ENCODE data around the gene DNM3.

Gene DNM3

DNA sequence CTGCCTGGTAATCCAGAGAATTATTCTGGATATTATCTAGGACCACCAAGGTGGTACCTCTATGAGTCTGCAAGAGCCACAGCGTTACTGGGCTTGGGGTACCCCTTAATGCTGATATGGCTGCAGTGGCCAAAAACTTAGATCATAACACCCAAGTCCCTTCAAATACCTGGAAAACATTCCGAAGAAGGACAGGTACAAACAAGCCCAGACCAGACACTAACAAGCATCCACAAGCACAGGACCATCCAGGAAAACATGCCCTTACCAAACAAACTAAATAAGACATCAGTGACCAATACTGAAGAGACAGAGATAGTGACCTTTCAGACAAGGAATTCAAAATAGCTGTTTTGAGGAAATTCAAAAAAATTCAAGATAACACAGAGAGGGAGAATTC, 582.0 kb downstream of the DNM3 start:
- no peak for TF ChIP-seq PPARA (CRISPR knock-in tag; IDR thresholded peaks at IDR 0.05; ENCODE audit: borderline replicate concordance)
- ATAC-seq = no peak

DNA sequence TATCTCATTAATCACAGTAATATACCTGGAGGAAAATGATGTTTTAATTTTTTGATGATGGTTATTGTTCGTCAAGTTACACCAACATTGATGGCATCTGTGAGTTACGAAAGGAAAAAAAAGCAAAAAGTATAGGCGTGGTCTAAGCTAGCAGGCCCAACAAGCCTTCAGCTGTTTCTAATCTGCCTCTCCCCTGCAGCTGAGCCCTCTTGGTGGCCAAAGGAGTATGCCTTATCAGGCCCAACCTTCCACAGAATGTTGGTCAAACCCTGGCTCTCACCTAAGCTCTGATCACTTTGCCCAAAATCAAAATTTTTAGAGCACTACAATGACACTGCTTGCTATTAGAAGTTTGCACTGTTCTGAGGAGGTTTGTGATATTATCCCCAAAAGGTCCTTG, 584.0 kb downstream of the DNM3 start:
- no peak for ATAC-seq
- TF ChIP-seq CSRNP3 (CRISPR knock-in tag; IDR thresholded peaks at IDR 0.05) (no peak), POU6F1 (CRISPR knock-in tag; IDR thresholded peaks at IDR 0.05; ENCODE audit: borderline replicate concordance, low read depth) (no peak), ZFP30 (CRISPR knock-in tag; IDR thresholded peaks at IDR 0.05) (no peak), ZFP3 (CRISPR knock-in tag; IDR thresholded peaks at IDR 0.05) (no peak), GLIS3 (CRISPR knock-in tag; IDR thresholded peaks at IDR 0.05) (no peak), OSR1 (CRISPR knock-in tag; IDR thresholded peaks at IDR 0.05) (no peak), ZC3H10 (CRISPR knock-in tag; IDR thresholded peaks at IDR 0.05) (no peak), ARNTL (CRISPR knock-in tag; IDR thresholded peaks at IDR 0.05; ENCODE audit: borderline replicate concordance, low read depth) (no peak)

DNA sequence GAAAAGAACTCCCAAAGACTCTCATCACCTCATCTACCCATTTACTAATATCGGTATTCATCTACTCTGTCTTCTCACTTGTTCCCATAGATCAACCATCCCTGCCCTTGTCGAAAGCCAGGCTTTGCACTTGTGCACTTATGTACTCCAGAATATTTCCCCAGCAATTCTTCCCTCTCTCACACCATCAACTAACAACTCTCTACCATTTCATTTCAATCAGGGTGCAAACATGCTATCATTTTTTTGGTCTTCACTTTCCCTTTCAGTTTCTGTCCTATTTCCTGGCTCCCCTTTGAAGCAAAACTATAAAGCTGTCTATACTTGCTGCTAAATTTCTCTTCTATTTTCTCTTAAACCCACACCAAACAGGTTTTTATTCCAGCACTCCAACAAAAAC, 585.9 kb downstream of the DNM3 start:
- ATAC-seq = no peak
- TF ChIP-seq ZNF70 (CRISPR knock-in tag; IDR thresholded peaks at IDR 0.05) = no peak
- TF ChIP-seq CSDC2 (CRISPR knock-in tag; IDR thresholded peaks at IDR 0.05) = no peak
- no peak for TF ChIP-seq ZNF8 (CRISPR knock-in tag; IDR thresholded peaks at IDR 0.05)
- TF ChIP-seq ARNTL (CRISPR knock-in tag; IDR thresholded peaks at IDR 0.05; ENCODE audit: borderline replicate concordance, low read depth) = no peak
- TF ChIP-seq ZFP30 (CRISPR knock-in tag; IDR thresholded peaks at IDR 0.05) = no peak

GRCh38 chr1:172429331-172430127, 588.2 kb downstream of the DNM3 start:
- no peak for TF ChIP-seq ZFP3 (CRISPR knock-in tag; IDR thresholded peaks at IDR 0.05)
- no peak for TF ChIP-seq PATZ1 (CRISPR knock-in tag; IDR thresholded peaks at IDR 0.05; ENCODE audit: borderline replicate concordance)
- TF ChIP-seq ZFP30 (CRISPR knock-in tag; IDR thresholded peaks at IDR 0.05) = no peak
- TF ChIP-seq POU6F1 (CRISPR knock-in tag; IDR thresholded peaks at IDR 0.05; ENCODE audit: borderline replicate concordance, low read depth) = no peak
- no peak for TF ChIP-seq CSRNP3 (CRISPR knock-in tag; IDR thresholded peaks at IDR 0.05)
- TF ChIP-seq ZC3H10 (CRISPR knock-in tag; IDR thresholded peaks at IDR 0.05) = no peak
- TF ChIP-seq ESRRG (CRISPR knock-in tag; IDR thresholded peaks at IDR 0.05) = no peak
- no peak for TF ChIP-seq ZNF70 (CRISPR knock-in tag; IDR thresholded peaks at IDR 0.05)
- no peak for TF ChIP-seq ISL1 (CRISPR knock-in tag; IDR thresholded peaks at IDR 0.05)
- TF ChIP-seq GLIS3 (CRISPR knock-in tag; IDR thresholded peaks at IDR 0.05) = no peak
- ATAC-seq = peak; percentile 95

DNA sequence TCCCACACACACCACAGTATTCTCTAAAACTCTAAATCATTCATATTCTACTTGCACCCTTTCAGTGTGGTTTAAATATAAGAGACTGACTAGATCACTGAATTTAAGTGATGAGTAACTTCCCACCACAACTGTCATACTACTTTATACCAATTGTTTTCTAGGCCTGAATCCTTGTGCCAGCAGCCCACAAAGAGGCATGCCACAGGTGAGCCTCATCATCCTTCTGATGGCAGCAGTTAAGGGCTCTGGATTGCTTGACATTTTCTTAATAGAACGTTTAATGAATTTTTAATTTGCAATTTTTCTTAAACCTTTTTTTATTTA, 588.8 kb downstream of the DNM3 start:
- TF ChIP-seq GLIS3 (CRISPR knock-in tag; IDR thresholded peaks at IDR 0.05) (no peak), ZNF8 (CRISPR knock-in tag; IDR thresholded peaks at IDR 0.05) (no peak), ZC3H10 (CRISPR knock-in tag; IDR thresholded peaks at IDR 0.05) (no peak), PPARA (CRISPR knock-in tag; IDR thresholded peaks at IDR 0.05; ENCODE audit: borderline replicate concordance) (no peak), TCF4 (CRISPR knock-in tag; IDR thresholded peaks at IDR 0.05; ENCODE audit: borderline replicate concordance) (no peak), BACH2 (CRISPR knock-in tag; IDR thresholded peaks at IDR 0.05; ENCODE audit: borderline replicate concordance) (no peak), POU6F1 (CRISPR knock-in tag; IDR thresholded peaks at IDR 0.05; ENCODE audit: borderline replicate concordance, low read depth) (no peak), ZFP30 (CRISPR knock-in tag; IDR thresholded peaks at IDR 0.05) (no peak), ISL1 (CRISPR knock-in tag; IDR thresholded peaks at IDR 0.05) (no peak), SNAI2 (CRISPR knock-in tag; IDR thresholded peaks at IDR 0.05) (no peak), ARNTL (CRISPR knock-in tag; IDR thresholded peaks at IDR 0.05; ENCODE audit: borderline replicate concordance, low read depth) (no peak)

More for the DNA sequence above, 588.8 kb downstream of the DNM3 start:
- ATAC-seq = no peak

All from SK-N-SH treated with all-trans-retinoic acid at 6 μM for 48 hours (cell line).